A673 (cell line): ENCODE results near the gene KRT31. TPM values are rescaled to one million over a fixed set of nuclear protein-coding genes. Genes with fewer than 3 reads are reported as not detected.

Source experiments
- BruUV-seq: library from RNA; stranded (reverse); fragments of 400-500 nt; replicated peaks from 2 replicates; lab custom pipeline; 2021; lab: Mats Ljungman, UMichigan
- CTCF ChIA-PET: fragments of 300-600 bp; sonication (Branson Sonifier 250); formaldehyde crosslinking; loops from one replicate; lab custom pipeline; 2022; ENCODE audit warnings: antibody characterized with exemption; lab: Charles Lee
- POLR2A ChIA-PET: fragments of 300-600 bp; sonication (Branson Sonifier 250); formaldehyde crosslinking; loops from one replicate; lab custom pipeline; 2022; ENCODE audit warnings: antibody characterized with exemption; ENCODE audit not compliant: low non-redundant PET; lab: Charles Lee
- DNase-seq: peaks from one replicate; pipeline ENCODE4 v3.0.0-alpha.2; 2015; ENCODE audit warnings: low spot score
- H3K27ac ChIP-seq: fragments of 200-600 bp; sonication (generic); 2 replicates; pipeline ENCODE4 v1.5.1; 2016; ENCODE audit warnings: mixed run types, low read depth, mild to moderate bottlenecking, mixed read lengths, antibody characterized with exemption, low read length; ENCODE audit not compliant: poor library complexity, severe bottlenecking
- H3K27me3 ChIP-seq: fragments of 200-600 bp; sonication (generic); replicated peaks from 2 replicates; pipeline ENCODE4 v1.6.1; 2017; ENCODE audit warnings: mixed run types, low read depth, mild to moderate bottlenecking, mixed read lengths, antibody characterized with exemption, low read length; ENCODE audit not compliant: insufficient read depth, poor library complexity
- H3K36me3 ChIP-seq: fragments of 200-600 bp; sonication (generic); 2 replicates; pipeline ENCODE4 v1.6.1; 2016; ENCODE audit warnings: mixed run types, mild to moderate bottlenecking, mixed read lengths, antibody characterized with exemption, low read length; ENCODE audit not compliant: insufficient read depth, poor library complexity, severe bottlenecking
- H3K4me1 ChIP-seq: fragments of 200-600 bp; sonication (generic); 2 replicates; pipeline ENCODE4 v1.6.1; 2017; ENCODE audit warnings: mixed run types, mild to moderate bottlenecking, mixed read lengths, antibody characterized with exemption, low read length; ENCODE audit not compliant: insufficient read depth, poor library complexity, severe bottlenecking
- H3K4me3 ChIP-seq: fragments of 200-600 bp; sonication (generic); 2 replicates; pipeline ENCODE4 v1.5.1; 2016; ENCODE audit warnings: low read depth, mixed run types, mild to moderate bottlenecking, mixed read lengths, low read length; ENCODE audit not compliant: poor library complexity, severe bottlenecking
- H3K9me3 ChIP-seq: fragments of 200-600 bp; sonication (generic); 2 replicates; pipeline ENCODE4 v1.6.1; 2016; ENCODE audit warnings: mixed run types, low read depth, mild to moderate bottlenecking, mixed read lengths, antibody characterized with exemption, low read length; ENCODE audit not compliant: poor library complexity, severe bottlenecking
- EZH2 ChIP-seq: fragments of 200-600 bp; sonication (generic); IDR thresholded peaks from 2 replicates; pipeline ENCODE4 v1.6.1; 2017; ENCODE audit warnings: borderline replicate concordance, low read depth, mild to moderate bottlenecking, mixed read lengths, antibody characterized with exemption, low read length; ENCODE audit not compliant: poor library complexity, severe bottlenecking
- intact Hi-C: fragments of 100-400 bp; cut with micrococcal nuclease; formaldehyde crosslinking; loops from one replicate; pipeline ENCODE4 v1.10.0; 2022; ENCODE audit not compliant: unreplicated experiment
- total RNA-seq: library from RNA; stranded (reverse); gene quantifications from 2 replicates; pipeline ENCODE4 v1.2.3, GENCODE V29; 2021
- TF ChIP-seq, protein P1 (sequence below): fragments of 300-800, 200-600 bp; sonication (generic); conservative IDR thresholded peaks from 2 replicates; pipeline ENCODE4 v1.5.1; 2017; ENCODE audit warnings: low read depth, mild to moderate bottlenecking, antibody characterized with exemption, low read length, moderate library complexity, mixed read lengths

The KRT31 gene
- total RNA-seq, 1 experiment from 2014 or later, result not detected

DNA sequence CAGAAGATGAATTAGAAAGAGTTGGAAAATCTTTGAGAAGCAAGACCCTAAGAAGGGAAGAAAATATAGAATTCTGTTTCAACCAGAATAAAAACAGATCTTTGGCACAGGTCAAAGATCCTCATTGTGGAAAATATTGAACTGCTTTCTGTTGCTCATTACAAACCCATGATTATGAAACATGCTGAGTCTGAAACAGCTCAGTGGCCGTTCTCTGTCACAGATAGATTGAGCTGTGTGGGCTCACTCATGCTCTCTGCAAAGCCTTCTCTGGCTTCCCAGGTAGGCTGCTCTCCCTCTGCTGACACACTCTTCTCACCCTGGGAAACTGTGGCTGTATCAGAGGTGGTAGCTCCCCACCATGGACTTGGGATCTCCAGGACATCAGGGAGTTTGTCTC is 46.8 kb upstream of the KRT31 start:
- no peak overlapping the region for H3K4me3 ChIP-seq
- no peak overlapping the region for H3K27ac ChIP-seq
- intact Hi-C loops, result no loop called here
- no peaks in the 10 kb centered on the region for H3K9me3 ChIP-seq
- no peaks in the 10 kb centered on the region for H3K4me1 ChIP-seq
- no TSS peak for BruUV-seq
- DNase-seq, result no peak
- H3K36me3 ChIP-seq, result no peaks in the 10 kb centered on the region
- CTCF ChIA-PET, result no interaction called here
- no peaks in the 10 kb centered on the region for H3K27me3 ChIP-seq
- TF ChIP-seq, protein P1, sequence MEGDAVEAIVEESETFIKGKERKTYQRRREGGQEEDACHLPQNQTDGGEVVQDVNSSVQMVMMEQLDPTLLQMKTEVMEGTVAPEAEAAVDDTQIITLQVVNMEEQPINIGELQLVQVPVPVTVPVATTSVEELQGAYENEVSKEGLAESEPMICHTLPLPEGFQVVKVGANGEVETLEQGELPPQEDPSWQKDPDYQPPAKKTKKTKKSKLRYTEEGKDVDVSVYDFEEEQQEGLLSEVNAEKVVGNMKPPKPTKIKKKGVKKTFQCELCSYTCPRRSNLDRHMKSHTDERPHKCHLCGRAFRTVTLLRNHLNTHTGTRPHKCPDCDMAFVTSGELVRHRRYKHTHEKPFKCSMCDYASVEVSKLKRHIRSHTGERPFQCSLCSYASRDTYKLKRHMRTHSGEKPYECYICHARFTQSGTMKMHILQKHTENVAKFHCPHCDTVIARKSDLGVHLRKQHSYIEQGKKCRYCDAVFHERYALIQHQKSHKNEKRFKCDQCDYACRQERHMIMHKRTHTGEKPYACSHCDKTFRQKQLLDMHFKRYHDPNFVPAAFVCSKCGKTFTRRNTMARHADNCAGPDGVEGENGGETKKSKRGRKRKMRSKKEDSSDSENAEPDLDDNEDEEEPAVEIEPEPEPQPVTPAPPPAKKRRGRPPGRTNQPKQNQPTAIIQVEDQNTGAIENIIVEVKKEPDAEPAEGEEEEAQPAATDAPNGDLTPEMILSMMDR, result no peak
- TF ChIP-seq EZH2, result no peak
- POLR2A ChIA-PET, result no interaction called here

- no peaks in the 10 kb centered on the region for H3K27me3 ChIP-seq
- intact Hi-C loops, result no loop called here
- no peak for DNase-seq
- H3K27ac ChIP-seq, result no peak overlapping the region
- H3K4me1 ChIP-seq, result no peaks in the 10 kb centered on the region
- no peak overlapping the region for H3K4me3 ChIP-seq
- no TSS peak for BruUV-seq
- no peak for TF ChIP-seq EZH2
- TF ChIP-seq, protein P1, result no peak
- ChIA-PET CTCF (no interaction called here), POLR2A (no interaction called here)
- no peaks in the 10 kb centered on the region for H3K9me3 ChIP-seq
- no peaks in the 10 kb centered on the region for H3K36me3 ChIP-seq
These were observed 45.3 kb upstream of the KRT31 start for GRCh38 chr17:41442739-41443138.

DNA sequence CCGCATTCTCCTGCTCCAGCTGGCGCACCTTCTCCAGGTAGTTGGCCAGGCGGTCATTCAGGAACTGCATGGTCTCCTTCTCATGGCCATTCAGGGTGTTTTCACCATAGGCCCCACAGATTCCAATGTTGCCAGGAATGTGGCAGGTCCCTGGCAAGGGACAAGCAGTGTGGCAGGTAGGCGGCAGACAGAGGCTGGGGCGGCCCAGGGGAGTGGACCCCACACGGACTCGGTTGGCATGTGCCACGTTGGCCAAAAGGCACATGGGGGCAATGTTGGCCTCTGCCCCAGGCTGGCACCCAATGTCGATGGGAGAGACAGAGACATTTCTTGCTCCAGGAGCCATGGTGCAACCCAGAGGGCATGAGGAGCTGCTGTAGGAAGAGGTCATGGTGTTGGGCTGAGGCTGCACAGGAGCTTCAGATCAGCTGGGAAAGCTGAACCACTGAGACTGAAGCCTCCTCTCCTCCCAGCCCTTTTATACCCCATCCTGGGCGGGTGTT is 43.2 kb upstream of the KRT31 start, which contains the start of gene KRT38:
TSS of gene KRT38 (minus strand) at position 453 of the 503 bp plus-strand sequence. CDS start at position 391, 62 bp downstream.
- DNase-seq, result no peak
- intact Hi-C loops, result no loop called here
- BruUV-seq, result no TSS peak
- no peak within 1 kb of the TSS for H3K4me3 ChIP-seq
- H3K27me3 ChIP-seq, result no peaks in the 10 kb centered on the region
- TF ChIP-seq EZH2, result no peak
- TF ChIP-seq, protein P1, result no peak
- ChIA-PET CTCF (no interaction called here), POLR2A (no interaction called here)
- no peaks in the 10 kb centered on the region for H3K36me3 ChIP-seq
- H3K4me1 ChIP-seq, result no peaks in the 10 kb centered on the region
- H3K9me3 ChIP-seq, result no peaks in the 10 kb centered on the region
- H3K27ac ChIP-seq, result no peak within 1 kb of the TSS
